GM21576 (cell line): ENCODE data around the gene PEX7.
"Not testable (repeated sequence)": the region's sequence is repeated elsewhere in the genome, so short reads cannot be mapped to it uniquely, and the experiment has no call there.

ENCODE experiments used
- ATAC-seq: cut with Tn5 transposase; IDR thresholded peaks from one replicate; pipeline ENCODE4 v1.9.1; 2021; ENCODE audit warnings: mild to moderate bottlenecking, moderate library complexity; ENCODE audit not compliant: unreplicated experiment

Gene PEX7

GRCh38 chr6:136895901-136896300, 73.5 kb downstream of the PEX7 start:
- no peak for ATAC-seq

- ATAC-seq: no peak
These were observed 74.7 kb downstream of the PEX7 start for GRCh38 chr6:136897071-136897470.

GRCh38 chr6:136901212-136901784, 78.9 kb downstream of the PEX7 start:
- no peak for ATAC-seq

- not testable (repeated sequence) for ATAC-seq
These were observed 82.1 kb downstream of the PEX7 start for GRCh38 chr6:136904477-136904876.

- no peak for ATAC-seq
These were observed 92.6 kb downstream of the PEX7 start for GRCh38 chr6:136914947-136915346.

- ATAC-seq: no peak
These were observed 96.3 kb downstream of the PEX7 start for GRCh38 chr6:136918706-136919105.

GRCh38 chr6:136920216-136920615, 97.8 kb downstream of the PEX7 start:
- ATAC-seq: no peak

- no peak for ATAC-seq
These were observed 98.4 kb downstream of the PEX7 start for GRCh38 chr6:136920671-136921380.

- no peak for ATAC-seq
These were observed 99.1 kb downstream of the PEX7 start for GRCh38 chr6:136921381-136921935.

- no peak for ATAC-seq
These were observed 99.7 kb downstream of the PEX7 start, which contains the start of gene SLC35D3 for GRCh38 chr6:136921936-136922684. SLC35D3 (plus strand) TSS chr6:136922301; CDS start chr6:136922429, 128 bp downstream.

- no peak for ATAC-seq
These were observed 100.3 kb downstream of the PEX7 start for GRCh38 chr6:136922685-136923006.

- ATAC-seq: no peak
These were observed 100.9 kb downstream of the PEX7 start for GRCh38 chr6:136923116-136923953.

GRCh38 chr6:136923954-136924673, 101.7 kb downstream of the PEX7 start:
- ATAC-seq: no peak

GRCh38 chr6:136926383-136926782, 104.0 kb downstream of the PEX7 start:
- no peak for ATAC-seq

- ATAC-seq: no peak
These were observed 104.9 kb downstream of the PEX7 start for GRCh38 chr6:136927292-136927691.

GRCh38 chr6:136930528-136930927, 108.1 kb downstream of the PEX7 start:
- no peak for ATAC-seq

GRCh38 chr6:136932599-136932998, 110.2 kb downstream of the PEX7 start:
- ATAC-seq: no peak

GRCh38 chr6:136945072-136945471, 122.7 kb downstream of the PEX7 start:
- no peak for ATAC-seq

- ATAC-seq: no peak
These were observed 123.3 kb downstream of the PEX7 start for GRCh38 chr6:136945711-136946121.

- no peak for ATAC-seq
These were observed 124.6 kb downstream of the PEX7 start for GRCh38 chr6:136947037-136947436.
